Trophoblast cell (in vitro differentiated cells and primary cell): ENCODE results near the gene CFAP46.

ENCODE experiments used
- DNase-seq, 2 donors: peaks; one replicate each; pipeline ENCODE4 v3.0.0-alpha.2; 2016
- H2AFZ ChIP-seq: 2 replicates; pipeline ENCODE4 v1.6.1; 2013; ENCODE audit warnings: low read length, moderate library complexity, mild to moderate bottlenecking; ENCODE audit not compliant: insufficient read depth, poor library complexity
- H2AK5ac ChIP-seq: 2 replicates; pipeline ENCODE4 v1.6.1; 2013; ENCODE audit warnings: mild to moderate bottlenecking, low read length
- H2BK120ac ChIP-seq: 2 replicates; pipeline ENCODE4 v1.6.1; 2013; ENCODE audit warnings: low read length, mild to moderate bottlenecking, moderate library complexity; ENCODE audit not compliant: insufficient read depth, poor library complexity
- H2BK12ac ChIP-seq: 2 replicates; pipeline ENCODE4 v1.6.1; 2013; ENCODE audit warnings: mild to moderate bottlenecking, low read length, moderate library complexity
- H2BK5ac ChIP-seq: 2 replicates; pipeline ENCODE4 v1.6.1; 2013; ENCODE audit warnings: low read length, low read depth, moderate library complexity, mild to moderate bottlenecking; ENCODE audit not compliant: poor library complexity
- H3K14ac ChIP-seq: 2 replicates; pipeline ENCODE4 v1.6.1; 2013; ENCODE audit warnings: mild to moderate bottlenecking, low read length
- H3K18ac ChIP-seq: 2 replicates; pipeline ENCODE4 v1.6.1; 2013; ENCODE audit warnings: mild to moderate bottlenecking, low read length
- H3K23ac ChIP-seq: 2 replicates; pipeline ENCODE4 v1.6.1; 2013; ENCODE audit warnings: low read length
- H3K27ac ChIP-seq: 2 replicates; pipeline ENCODE4 v1.5.1; 2013; ENCODE audit warnings: low read depth, mild to moderate bottlenecking, inconsistent platforms, low read length, moderate library complexity
- H3K27me3 ChIP-seq: 2 replicates; pipeline ENCODE4 v1.6.1; 2013; ENCODE audit warnings: inconsistent platforms, mild to moderate bottlenecking, low read length, moderate library complexity; ENCODE audit not compliant: insufficient read depth
- H3K36me3 ChIP-seq, 2 experiments: 1 replicate in 1 of 2; 2 replicates in 1 of 2; pipeline ENCODE4 v1.6.1; 2013; ENCODE audit warnings: low read length in 2 of 2, mild to moderate bottlenecking in 2 of 2, moderate library complexity in 1 of 2; ENCODE audit not compliant: insufficient read depth in 2 of 2, control insufficient read depth in 1 of 2
- H3K4ac ChIP-seq: 2 replicates; pipeline ENCODE4 v1.6.1; 2013; ENCODE audit warnings: low read depth, mild to moderate bottlenecking, low read length, moderate library complexity
- H3K4me1 ChIP-seq, 2 experiments: 1 replicate in 1 of 2; 2 replicates in 1 of 2; pipeline ENCODE4 v1.6.1; 2013; ENCODE audit warnings: low read length in 2 of 2, mild to moderate bottlenecking in 2 of 2, moderate library complexity in 1 of 2; ENCODE audit not compliant: insufficient read depth in 2 of 2, control insufficient read depth in 1 of 2
- H3K4me2 ChIP-seq: 2 replicates; pipeline ENCODE4 v1.6.1; 2013; ENCODE audit warnings: inconsistent platforms, mild to moderate bottlenecking, low read length, moderate library complexity
- H3K4me3 ChIP-seq: 2 replicates; pipeline ENCODE4 v1.5.1; 2013; ENCODE audit warnings: mild to moderate bottlenecking, low read depth, low read length, inconsistent platforms
- H3K79me1 ChIP-seq: one replicate; pipeline ENCODE4 v1.6.1; 2013; ENCODE audit warnings: low read length
- H3K79me2 ChIP-seq: 2 replicates; pipeline ENCODE4 v1.6.1; 2013; ENCODE audit warnings: low read length, mild to moderate bottlenecking; ENCODE audit not compliant: control insufficient read depth, insufficient read depth, poor library complexity
- H3K9ac ChIP-seq: 2 replicates; pipeline ENCODE4 v1.6.1; 2013; ENCODE audit warnings: mild to moderate bottlenecking, low read length
- H3K9me3 ChIP-seq: 2 replicates; pipeline ENCODE4 v1.6.1; 2013; ENCODE audit warnings: low read depth, mild to moderate bottlenecking, control low read depth, inconsistent platforms, low read length; ENCODE audit not compliant: insufficient read depth
- H4K12ac ChIP-seq: 2 replicates; pipeline ENCODE4 v1.6.1; 2013; ENCODE audit warnings: low read depth, mild to moderate bottlenecking, low read length, moderate library complexity
- H4K8ac ChIP-seq: 2 replicates; pipeline ENCODE4 v1.6.1; 2013; ENCODE audit warnings: low read depth, mild to moderate bottlenecking, low read length, moderate library complexity
- H4K91ac ChIP-seq: one replicate; pipeline ENCODE4 v1.6.1; 2013; ENCODE audit warnings: low read depth, mild to moderate bottlenecking, low read length, moderate library complexity
- WGBS: extraction: QIAGEN DNeasy Blood & Tissue Kit; methylation state at CpG from one replicate; pipeline ENCODE4 v1.1.7; 2013; ENCODE audit warnings: missing lambda C conversion rate; ENCODE audit not compliant: insufficient read length, insufficient coverage; ENCODE audit errors: extremely low coverage; 5-methylcytosine and 5-hydroxymethylcytosine counted together

The CFAP46 gene

GRCh38 chr10:132892004-132892403, 50.4 kb downstream of the CFAP46 start:
- no CpG with 5 or more reads among the region's 12 CpGs for WGBS
- no peaks in the 10 kb centered on the region for H3K79me2 ChIP-seq
- no peak overlapping the region for H3K9ac ChIP-seq

GRCh38 chr10:132891368-132891767, 51.0 kb downstream of the CFAP46 start:
- DNase-seq = no peak
- Histone ChIP-seq H4K12ac (no peak overlapping the region), H4K8ac (no peak overlapping the region), H3K4me3 (no peak overlapping the region), H3K27ac (no peak overlapping the region), H3K18ac (no peak overlapping the region), H3K79me1 (no peaks in the 10 kb centered on the region), H3K9ac (no peak overlapping the region), H3K9me3 (peaks cover 10% of the 10 kb centered on the region), H3K27me3 (no peaks in the 10 kb centered on the region), H4K91ac (no peak overlapping the region), H3K79me2 (no peaks in the 10 kb centered on the region), H2AK5ac (no peak overlapping the region), H2BK120ac (no peak overlapping the region), H2BK12ac (no peak overlapping the region), H2AFZ (no peak overlapping the region), H3K14ac (no peak overlapping the region), H3K23ac (no peak overlapping the region), H3K4me2 (no peak overlapping the region), H2BK5ac (no peak overlapping the region), H3K36me3 (no peaks in the 10 kb centered on the region), H3K4me1 (peaks cover 3 to 11% of the 10 kb centered on the region in 2 experiments), H3K4ac (no peak overlapping the region)
- WGBS = no CpG with 5 or more reads among the region's 6 CpGs

More at GRCh38 chr10:132892004-132892403, 50.4 kb downstream of the CFAP46 start:
- no peak for DNase-seq
- peaks cover 10% of the 10 kb centered on the region for H3K9me3 ChIP-seq
- no peak overlapping the region for H4K12ac ChIP-seq
- H4K8ac ChIP-seq = no peak overlapping the region
- no peak overlapping the region for H2AK5ac ChIP-seq
- no peak overlapping the region for H3K4ac ChIP-seq
- no peaks in the 10 kb centered on the region for H3K27me3 ChIP-seq
- H3K14ac ChIP-seq = no peak overlapping the region
- no peak overlapping the region for H3K4me2 ChIP-seq
- H2BK120ac ChIP-seq = no peak overlapping the region
- H3K27ac ChIP-seq = no peak overlapping the region
- no peak overlapping the region for H4K91ac ChIP-seq
- H2AFZ ChIP-seq = no peak overlapping the region
- H2BK5ac ChIP-seq = no peak overlapping the region
- H3K4me1 ChIP-seq = peaks cover 3 to 11% of the 10 kb centered on the region in 2 experiments
- H3K18ac ChIP-seq = no peak overlapping the region
- no peak overlapping the region for H3K23ac ChIP-seq
- H3K36me3 ChIP-seq = no peaks in the 10 kb centered on the region
- H2BK12ac ChIP-seq = no peak overlapping the region
- no peaks in the 10 kb centered on the region for H3K79me1 ChIP-seq
- no peak overlapping the region for H3K4me3 ChIP-seq

GRCh38 chr10:132890301-132890700, 52.1 kb downstream of the CFAP46 start:
- Histone ChIP-seq H2BK12ac (no peak overlapping the region), H3K4me2 (no peak overlapping the region), H3K36me3 (no peaks in the 10 kb centered on the region), H4K91ac (no peak overlapping the region), H3K9me3 (peaks cover 7% of the 10 kb centered on the region), H3K27me3 (no peaks in the 10 kb centered on the region), H3K4me3 (no peak overlapping the region), H3K18ac (no peak overlapping the region), H3K4ac (no peak overlapping the region), H2AK5ac (no peak overlapping the region), H3K79me2 (no peaks in the 10 kb centered on the region), H4K12ac (no peak overlapping the region), H3K27ac (no peak overlapping the region), H3K23ac (no peak overlapping the region), H3K14ac (no peak overlapping the region), H2AFZ (no peak overlapping the region), H2BK120ac (no peak overlapping the region), H3K4me1 (peaks cover 3 to 11% of the 10 kb centered on the region in 2 experiments), H3K9ac (no peak overlapping the region), H2BK5ac (no peak overlapping the region), H4K8ac (no peak overlapping the region), H3K79me1 (no peaks in the 10 kb centered on the region)
- DNase-seq = no peak
- WGBS = no CpG with 5 or more reads among the region's 9 CpGs

GRCh38 chr10:132889556-132889955, 52.8 kb downstream of the CFAP46 start:
- no peak overlapping the region for H2BK12ac ChIP-seq

More at GRCh38 chr10:132889556-132889955, 52.8 kb downstream of the CFAP46 start:
- H3K4me3 ChIP-seq = no peak overlapping the region
- no peak overlapping the region for H2AK5ac ChIP-seq
- no peak overlapping the region for H4K8ac ChIP-seq
- H4K12ac ChIP-seq = no peak overlapping the region
- H3K27me3 ChIP-seq = no peaks in the 10 kb centered on the region
- no peak overlapping the region for H3K9ac ChIP-seq
- no peaks in the 10 kb centered on the region for H3K36me3 ChIP-seq
- no peak overlapping the region for H3K18ac ChIP-seq
- no CpG with 5 or more reads among the region's 16 CpGs for WGBS
- no peaks in the 10 kb centered on the region for H3K79me1 ChIP-seq
- no peak overlapping the region for H2AFZ ChIP-seq
- H2BK5ac ChIP-seq = no peak overlapping the region
- H3K27ac ChIP-seq = no peak overlapping the region
- H2BK120ac ChIP-seq = no peak overlapping the region
- H3K9me3 ChIP-seq = peaks cover 7% of the 10 kb centered on the region
- H4K91ac ChIP-seq = no peak overlapping the region
- no peak overlapping the region for H3K4ac ChIP-seq
- H3K23ac ChIP-seq = no peak overlapping the region
- no peak for DNase-seq
- no peak overlapping the region for H3K14ac ChIP-seq
- H3K79me2 ChIP-seq = no peaks in the 10 kb centered on the region
- peaks cover 3 to 11% of the 10 kb centered on the region in 2 experiments for H3K4me1 ChIP-seq
- no peak overlapping the region for H3K4me2 ChIP-seq
